ENCODE data around the gene IL2RA.

DNA sequence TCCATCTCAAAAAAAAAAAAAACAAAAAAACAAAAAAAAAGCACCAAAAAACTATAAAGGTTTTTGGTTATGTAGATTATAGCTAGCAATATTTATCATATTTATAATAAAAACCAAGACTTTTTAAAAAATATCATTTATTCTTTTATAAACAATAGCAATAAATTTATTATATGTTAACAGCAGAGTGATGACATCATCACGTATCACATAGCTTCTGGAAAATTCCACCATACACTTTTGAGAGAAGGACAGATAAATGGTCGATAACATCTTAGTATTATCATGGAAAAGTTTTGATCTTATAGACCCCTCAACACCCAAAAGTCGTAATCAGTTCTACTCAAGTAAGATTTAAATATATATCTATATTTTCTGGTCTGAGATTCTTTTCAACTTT lies 51.6 kb downstream of the IL2RA start:
- TF ChIP-seq, protein P1, sequence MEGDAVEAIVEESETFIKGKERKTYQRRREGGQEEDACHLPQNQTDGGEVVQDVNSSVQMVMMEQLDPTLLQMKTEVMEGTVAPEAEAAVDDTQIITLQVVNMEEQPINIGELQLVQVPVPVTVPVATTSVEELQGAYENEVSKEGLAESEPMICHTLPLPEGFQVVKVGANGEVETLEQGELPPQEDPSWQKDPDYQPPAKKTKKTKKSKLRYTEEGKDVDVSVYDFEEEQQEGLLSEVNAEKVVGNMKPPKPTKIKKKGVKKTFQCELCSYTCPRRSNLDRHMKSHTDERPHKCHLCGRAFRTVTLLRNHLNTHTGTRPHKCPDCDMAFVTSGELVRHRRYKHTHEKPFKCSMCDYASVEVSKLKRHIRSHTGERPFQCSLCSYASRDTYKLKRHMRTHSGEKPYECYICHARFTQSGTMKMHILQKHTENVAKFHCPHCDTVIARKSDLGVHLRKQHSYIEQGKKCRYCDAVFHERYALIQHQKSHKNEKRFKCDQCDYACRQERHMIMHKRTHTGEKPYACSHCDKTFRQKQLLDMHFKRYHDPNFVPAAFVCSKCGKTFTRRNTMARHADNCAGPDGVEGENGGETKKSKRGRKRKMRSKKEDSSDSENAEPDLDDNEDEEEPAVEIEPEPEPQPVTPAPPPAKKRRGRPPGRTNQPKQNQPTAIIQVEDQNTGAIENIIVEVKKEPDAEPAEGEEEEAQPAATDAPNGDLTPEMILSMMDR (conservative IDR thresholded peaks at IDR 0.05; ENCODE audit: low read depth, low read length), result no peak
- TF ChIP-seq EZH2phosphoT487 (IDR thresholded peaks at IDR 0.05; ENCODE audit: borderline replicate concordance, low read length) (no peak), EZH2 (IDR thresholded peaks at IDR 0.05; ENCODE audit: low read length, unreplicated experiment) (no peak)

Data from PC-3 (cell line).